HCT116 (cell line): ENCODE measurements around the gene PRRT1B. TPM values are rescaled to one million over a fixed set of nuclear protein-coding genes. Genes with fewer than 3 reads are reported as not detected.
A peak's percentile ranks its signal among the peaks of the same experiment; 100 is the strongest.

Source experiments
- ATAC-seq: fragments of 200-7000 bp; cut with Tn5 transposase; 2 replicates; pipeline ENCODE4 v1.9.1; 2020; ENCODE audit warnings: mild to moderate bottlenecking, moderate library complexity
- BruUV-seq: library from RNA; stranded (reverse); fragments of 400-500 nt; replicated peaks from 2 replicates; lab custom pipeline; 2021; lab: Mats Ljungman, UMichigan
- CTCF ChIA-PET: fragments of 300-600 bp; sonication (Branson Sonifier 250); formaldehyde crosslinking; loops from one replicate; lab custom pipeline; 2021; ENCODE audit warnings: antibody characterized with exemption; lab: Charles Lee
- POLR2A ChIA-PET: fragments of 300-600, 350-600 bp; sonication (Branson Sonifier 250); formaldehyde crosslinking; loops from one replicate; lab custom pipeline; 2021; ENCODE audit warnings: antibody characterized with exemption; lab: Charles Lee
- RAD21 ChIA-PET, 2 experiments: fragments of 300-600 bp; sonication (Branson Sonifier 250); formaldehyde crosslinking; loops; one replicate each; lab custom pipeline; 2023; ENCODE audit warnings: low total read pairs in 2 of 2; ENCODE audit not compliant: uncharacterized antibody in 2 of 2, unreplicated experiment in 2 of 2, low non-redundant PET in 1 of 2; lab: Charles Lee
- DNase-seq: peaks from one replicate; pipeline ENCODE4 v3.0.0-alpha.2; 2010; ENCODE audit warnings: low read depth, low spot score
- H2AFZ ChIP-seq: fragments of 200-600 bp; shearing (Covaris generic), sonication (generic); 2 replicates; pipeline ENCODE4 v1.6.1; 2017; ENCODE audit warnings: low read depth, mixed run types, mixed read lengths, antibody characterized with exemption, low read length; ENCODE audit not compliant: poor library complexity, severe bottlenecking
- H3K27ac ChIP-seq: 2 replicates; pipeline ENCODE4 v1.5.1; 2012; ENCODE audit warnings: low read depth, low read length
- H3K27me3 ChIP-seq: fragments of 200-600 bp; sonication (generic); 2 replicates; pipeline ENCODE4 v1.6.1; 2016; ENCODE audit warnings: mixed run types, low read length, mixed read lengths; ENCODE audit not compliant: insufficient read depth
- H3K36me3 ChIP-seq, 2 experiments: fragments of 200-500 bp in 1 of 2; fragments of 200-600 bp in 1 of 2; sonication (Bioruptor generic) in 1 of 2; sonication (generic) in 1 of 2; 2 replicates each; pipeline versions ENCODE4 v1.5.1 to v1.6.1; 2014 to 2016; ENCODE audit warnings: low read length in 2 of 2, inconsistent platforms in 1 of 2, mixed read lengths in 1 of 2, mixed run types in 1 of 2; ENCODE audit not compliant: insufficient read depth in 2 of 2, control insufficient read depth in 1 of 2
- H3K4me1 ChIP-seq, 2 experiments: fragments of 200-600 bp in 1 of 2; sonication (generic) in 1 of 2; 2 replicates each; pipeline versions ENCODE4 v1.5.1 to v1.6.1; 2012 to 2017; ENCODE audit warnings: low read length in 2 of 2, inconsistent platforms in 1 of 2, mild to moderate bottlenecking in 1 of 2, mixed read lengths in 1 of 2, mixed run types in 1 of 2, moderate library complexity in 1 of 2; ENCODE audit not compliant: insufficient read depth in 2 of 2, control insufficient read depth in 1 of 2
- H3K4me2 ChIP-seq: fragments of 200-600 bp; sonication (generic); 2 replicates; pipeline ENCODE4 v1.6.1; 2017; ENCODE audit warnings: mixed run types, low read length, mixed read lengths
- H3K4me3 ChIP-seq, 2 experiments: fragments of 200-600 bp in 1 of 2; sonication (generic) in 1 of 2; replicated peaks in 1 of 2; 2 replicates each; pipeline ENCODE4 v1.5.1; 2011 to 2016; ENCODE audit warnings: low read length in 2 of 2, control low read depth in 1 of 2, low read depth in 1 of 2, mild to moderate bottlenecking in 1 of 2, mixed read lengths in 1 of 2, mixed run types in 1 of 2
- H3K79me2 ChIP-seq: fragments of 200-600 bp; sonication (generic); 2 replicates; pipeline ENCODE4 v1.6.1; 2017; ENCODE audit warnings: mild to moderate bottlenecking, mixed run types, low read length, moderate library complexity, mixed read lengths; ENCODE audit not compliant: insufficient read depth
- H3K9ac ChIP-seq: fragments of 200-600 bp; sonication (generic); 2 replicates; pipeline ENCODE4 v1.6.1; 2016; ENCODE audit warnings: low read length, mixed read lengths
- H3K9me2 ChIP-seq: fragments of 200-600 bp; sonication (generic), shearing (Covaris generic); 2 replicates; pipeline ENCODE4 v1.6.1; 2017; ENCODE audit warnings: mixed run types, mild to moderate bottlenecking, moderate library complexity; ENCODE audit not compliant: insufficient read depth
- H3K9me3 ChIP-seq, 2 experiments: fragments of 200-500 bp in 1 of 2; fragments of 200-600 bp in 1 of 2; sonication (Bioruptor generic) in 1 of 2; sonication (generic) in 1 of 2; 2 replicates each; pipeline ENCODE4 v1.6.1; 2014 to 2017; ENCODE audit warnings: low read length in 2 of 2, mixed read lengths in 2 of 2, inconsistent platforms in 1 of 2, low read depth in 1 of 2, mild to moderate bottlenecking in 1 of 2, mixed run types in 1 of 2, moderate library complexity in 1 of 2; ENCODE audit not compliant: control insufficient read depth in 1 of 2, insufficient read depth in 1 of 2
- H4K20me1 ChIP-seq: fragments of 200-600 bp; sonication (generic), shearing (Covaris generic); 2 replicates; pipeline ENCODE4 v1.6.1; 2017; ENCODE audit warnings: mixed run types, mild to moderate bottlenecking, moderate library complexity; ENCODE audit not compliant: insufficient read depth
- CBX3 ChIP-seq: IDR thresholded peaks from 2 replicates; pipeline ENCODE4 v1.6.1; 2012; ENCODE audit warnings: low read depth
- ELF1 ChIP-seq: IDR thresholded peaks from 2 replicates; pipeline ENCODE4 v1.6.1; 2012; ENCODE audit warnings: low read depth, borderline replicate concordance
- EZH2phosphoT487 ChIP-seq: fragments of 200-600 bp; IDR thresholded peaks from 2 replicates; pipeline ENCODE4 v1.6.1; 2018; ENCODE audit warnings: antibody characterized with exemption, borderline replicate concordance
- JUND ChIP-seq: IDR thresholded peaks from 2 replicates; pipeline ENCODE4 v1.6.1; 2012
- MAX ChIP-seq: IDR thresholded peaks from 2 replicates; pipeline ENCODE4 v1.6.1; 2012
- POLR2A ChIP-seq: IDR thresholded peaks from 2 replicates; pipeline ENCODE4 v1.7.0; 2011; ENCODE audit warnings: borderline replicate concordance; ENCODE audit not compliant: insufficient read depth, insufficient read length; ENCODE audit errors: extremely low read depth
- POLR2AphosphoS5 ChIP-seq: IDR thresholded peaks from 2 replicates; pipeline ENCODE4 v1.6.1; 2011; ENCODE audit warnings: mild to moderate bottlenecking, low read depth, low read length, moderate library complexity
- SRF ChIP-seq: IDR thresholded peaks from 2 replicates; pipeline ENCODE4 v1.6.1; 2012; ENCODE audit warnings: low read depth
- ZFX ChIP-seq: fragments of 450-650 bp; IDR thresholded peaks from 2 replicates; pipeline ENCODE4 v1.6.1; 2017
- intact Hi-C: fragments of 100-400 bp; cut with micrococcal nuclease; formaldehyde crosslinking; loops from 2 replicates; pipeline ENCODE4 v1.10.0; 2022
- total RNA-seq: library from RNA; stranded (reverse); gene quantifications from one replicate; pipeline ENCODE4 v1.2.1, GENCODE V29; 2021; ENCODE audit not compliant: unreplicated experiment

The PRRT1B gene
- total RNA-seq, 1 experiment from 2014 or later: not detected

DNA sequence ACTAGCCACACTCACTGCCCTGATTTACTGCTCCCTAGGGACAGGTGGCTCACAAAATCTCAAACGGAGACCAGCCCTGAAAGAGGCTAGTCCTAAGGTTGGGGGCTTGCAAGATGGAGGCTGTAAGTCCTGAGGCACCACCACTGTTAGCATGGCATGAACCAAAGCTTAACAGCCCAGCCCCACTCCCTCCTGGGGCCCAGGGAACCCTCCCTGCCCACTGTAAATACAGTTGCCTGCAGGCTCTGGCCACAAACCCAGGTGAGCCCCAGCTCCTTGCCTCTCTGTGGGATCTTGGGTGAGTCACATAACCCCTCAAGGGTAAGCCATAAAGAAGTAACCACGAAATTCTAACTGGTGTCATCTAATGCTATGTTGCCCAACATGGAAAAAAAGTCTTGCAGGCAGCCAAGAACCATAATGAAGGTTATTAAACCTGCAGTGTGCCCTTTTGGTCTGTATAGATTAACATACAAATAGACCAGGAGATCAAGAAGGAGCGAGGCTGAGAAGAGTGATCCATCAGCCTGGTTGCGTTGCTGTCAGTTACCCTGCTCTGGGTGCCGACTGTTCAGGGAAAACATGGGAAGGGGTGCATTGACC lies 44.3 kb upstream of the PRRT1B start:
- no TSS peak for BruUV-seq
- 0 out of 2 replicates have a peak, but pooled peaks have one; percentile 17 for TF ChIP-seq JUND
- no peak for TF ChIP-seq CBX3
- Histone ChIP-seq H4K20me1 (no peaks in the 10 kb centered on the region), H3K4me2 (no peak overlapping the region), H3K79me2 (no peaks in the 10 kb centered on the region), H3K36me3 (peaks cover 28 to 37% of the 10 kb centered on the region in 2 experiments; a peak in 3 of 4 replicates), H3K9ac (no peak overlapping the region), H2AFZ (no peak overlapping the region), H3K27ac (no peak overlapping the region), H3K4me1 (peaks cover 0 to 10% of the 10 kb centered on the region in 2 experiments; a peak in 1 of 4 replicates), H3K27me3 (no peaks in the 10 kb centered on the region), H3K9me3 (no peaks in the 10 kb centered on the region), H3K9me2 (no peaks in the 10 kb centered on the region), H3K4me3 (no peak overlapping the region)
- RAD21 ChIA-PET: no interaction called here
- no peak for DNase-seq
- intact Hi-C loops: no loop called here
- ATAC-seq: no peak
- CTCF ChIA-PET: no interaction called here
- POLR2A ChIA-PET: no interaction called here

GRCh38 chr9:131502781-131503625 lies 42.3 kb upstream of the PRRT1B start, which contains the start of gene POMT1:
Gene POMT1, plus strand, starts transcription at chr9:131502918. Its CDS starts 1,301 bp downstream, at chr9:131504219.
- CTCF ChIA-PET: no interaction called here
- H2AFZ ChIP-seq: no peak within 1 kb of the TSS
- no TSS peak for BruUV-seq
- H3K36me3 ChIP-seq: peaks cover 18 to 21% of the 10 kb centered on the region in 2 experiments; a peak in 3 of 4 replicates
- H3K4me3 ChIP-seq: peak within 1 kb of the TSS; percentile 58 to 68
- POLR2A ChIA-PET: no interaction called here
- no peaks in the 10 kb centered on the region for H3K79me2 ChIP-seq
- H3K4me1 ChIP-seq: peaks cover 0 to 10% of the 10 kb centered on the region in 2 experiments; a peak in 1 of 4 replicates
- intact Hi-C loops: no loop called here
- peak within 1 kb of the TSS; percentile 63; the same call in 1 of the 2 replicates for H3K27ac ChIP-seq
- H3K27me3 ChIP-seq: no peaks in the 10 kb centered on the region
- ATAC-seq (peak; percentile 79), DNase-seq (peak; percentile 18)
- H3K4me2 ChIP-seq: peak within 1 kb of the TSS; percentile 81
- peak within 1 kb of the TSS; percentile 59 for H3K9ac ChIP-seq
- H3K9me3 ChIP-seq: no peaks in the 10 kb centered on the region
- no peaks in the 10 kb centered on the region for H4K20me1 ChIP-seq
- no peaks in the 10 kb centered on the region for H3K9me2 ChIP-seq
- TF ChIP-seq POLR2A (peak; percentile 26), ELF1 (no peak), EZH2phosphoT487 (no peak), ZFX (peak; percentile 51; the same call in 1 of the 2 replicates), MAX (peak; percentile 53), POLR2AphosphoS5 (peak; percentile 70), SRF (peak; percentile 84)
- RAD21 ChIA-PET: no interaction called here
